ENCODE data around the gene VWA3A.

The VWA3A gene

GRCh38 chr16:22198547-22199293 lies 106.4 kb downstream of the VWA3A start:
- no peak for DNase-seq (ENCODE audit: low spot score)
- H3K9me3 Mint-ChIP-seq, result no peaks in the 10 kb centered on the region
- no peak overlapping the region for H3K4me3 Mint-ChIP-seq
- H3K27ac Mint-ChIP-seq, result no peak overlapping the region
- peaks cover 5% of the 10 kb centered on the region for H3K27me3 Mint-ChIP-seq (ENCODE audit: low read depth)
- H3K36me3 Mint-ChIP-seq (ENCODE audit: low read depth), result peaks cover 2% of the 10 kb centered on the region
- peaks cover 29% of the 10 kb centered on the region for H3K4me1 Mint-ChIP-seq (ENCODE audit: low read depth)

GRCh38 chr16:22202261-22202637 lies 109.9 kb downstream of the VWA3A start:
- Mint-ChIP-seq H3K9me3 (no peaks in the 10 kb centered on the region), H3K27ac (no peak overlapping the region), H3K4me1 (ENCODE audit: low read depth) (peaks cover 22% of the 10 kb centered on the region), H3K27me3 (ENCODE audit: low read depth) (no peaks in the 10 kb centered on the region), H3K4me3 (no peak overlapping the region), H3K36me3 (ENCODE audit: low read depth) (peaks cover 2% of the 10 kb centered on the region)
- no peak for DNase-seq (ENCODE audit: low spot score)

- Mint-ChIP-seq H3K27me3 (ENCODE audit: low read depth) (no peaks in the 10 kb centered on the region), H3K4me1 (ENCODE audit: low read depth) (peaks cover 30% of the 10 kb centered on the region), H3K36me3 (ENCODE audit: low read depth) (peaks cover 6% of the 10 kb centered on the region), H3K27ac (no peak overlapping the region), H3K4me3 (no peak overlapping the region), H3K9me3 (no peaks in the 10 kb centered on the region)
- DNase-seq (ENCODE audit: low spot score), result no peak
Measured at GRCh38 chr16:22203091-22203490, 110.8 kb downstream of the VWA3A start.

DNA sequence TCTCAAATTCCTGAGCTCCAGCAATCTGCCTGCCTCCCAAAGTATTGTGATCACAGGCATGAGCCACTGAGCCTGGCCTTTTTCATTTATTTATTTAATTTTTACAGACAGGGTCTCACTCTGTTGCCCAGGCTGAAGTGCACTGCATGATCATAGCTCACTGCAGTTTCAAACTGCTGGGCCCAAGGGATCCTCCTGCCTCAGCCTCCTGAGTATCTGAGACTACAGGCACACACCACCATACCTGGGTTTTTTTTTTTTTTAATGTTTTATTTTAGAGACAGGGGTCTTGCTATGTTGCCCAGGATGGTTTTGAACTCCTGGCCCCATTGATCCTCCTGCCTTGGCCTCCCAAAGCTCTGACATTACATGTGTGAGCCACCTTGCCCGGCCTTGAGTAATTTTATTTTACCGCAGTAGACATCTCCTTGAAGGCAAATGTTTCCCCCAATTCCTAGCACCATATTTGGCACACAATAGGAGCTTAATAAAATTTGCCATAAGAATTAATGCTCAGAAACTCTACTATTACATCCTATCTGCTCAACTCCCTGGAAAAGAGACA lies 111.8 kb downstream of the VWA3A start:
- DNase-seq (ENCODE audit: low spot score), result no peak
- H3K27me3 Mint-ChIP-seq (ENCODE audit: low read depth), result no peaks in the 10 kb centered on the region
- H3K36me3 Mint-ChIP-seq (ENCODE audit: low read depth), result peaks cover 6% of the 10 kb centered on the region
- peaks cover 29% of the 10 kb centered on the region for H3K4me1 Mint-ChIP-seq (ENCODE audit: low read depth)
- no peaks in the 10 kb centered on the region for H3K9me3 Mint-ChIP-seq
- peak overlapping the region; percentile 43 for H3K4me3 Mint-ChIP-seq
- no peak overlapping the region for H3K27ac Mint-ChIP-seq

DNA sequence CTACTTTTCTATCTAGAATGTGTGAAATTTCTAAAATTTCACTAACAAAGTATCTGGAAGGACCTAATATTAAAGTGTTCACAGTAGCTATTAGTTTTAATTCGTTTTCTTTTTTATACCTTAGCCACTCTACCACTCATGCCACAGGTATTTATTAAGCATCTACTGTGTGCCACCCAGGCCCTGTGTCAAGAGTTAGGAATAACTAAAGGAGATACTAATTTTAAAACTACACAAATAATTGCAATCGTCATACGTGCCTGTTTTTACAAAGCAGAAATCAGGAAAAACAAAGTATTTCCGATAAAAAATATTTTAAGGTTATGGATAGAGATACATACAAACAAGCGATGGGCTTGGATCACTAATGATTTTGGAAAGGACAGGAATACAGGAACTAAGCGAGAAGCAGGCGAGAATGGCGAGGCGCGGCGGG lies 113.3 kb downstream of the VWA3A start:
- peak overlapping the region; percentile 99 for H3K4me3 Mint-ChIP-seq
- H3K9me3 Mint-ChIP-seq, result no peaks in the 10 kb centered on the region
- no peaks in the 10 kb centered on the region for H3K27me3 Mint-ChIP-seq (ENCODE audit: low read depth)
- H3K4me1 Mint-ChIP-seq (ENCODE audit: low read depth), result peaks cover 38% of the 10 kb centered on the region
- H3K27ac Mint-ChIP-seq, result peak overlapping the region; percentile 72
- peaks cover 14% of the 10 kb centered on the region for H3K36me3 Mint-ChIP-seq (ENCODE audit: low read depth)
- DNase-seq (ENCODE audit: low spot score), result no peak

DNA sequence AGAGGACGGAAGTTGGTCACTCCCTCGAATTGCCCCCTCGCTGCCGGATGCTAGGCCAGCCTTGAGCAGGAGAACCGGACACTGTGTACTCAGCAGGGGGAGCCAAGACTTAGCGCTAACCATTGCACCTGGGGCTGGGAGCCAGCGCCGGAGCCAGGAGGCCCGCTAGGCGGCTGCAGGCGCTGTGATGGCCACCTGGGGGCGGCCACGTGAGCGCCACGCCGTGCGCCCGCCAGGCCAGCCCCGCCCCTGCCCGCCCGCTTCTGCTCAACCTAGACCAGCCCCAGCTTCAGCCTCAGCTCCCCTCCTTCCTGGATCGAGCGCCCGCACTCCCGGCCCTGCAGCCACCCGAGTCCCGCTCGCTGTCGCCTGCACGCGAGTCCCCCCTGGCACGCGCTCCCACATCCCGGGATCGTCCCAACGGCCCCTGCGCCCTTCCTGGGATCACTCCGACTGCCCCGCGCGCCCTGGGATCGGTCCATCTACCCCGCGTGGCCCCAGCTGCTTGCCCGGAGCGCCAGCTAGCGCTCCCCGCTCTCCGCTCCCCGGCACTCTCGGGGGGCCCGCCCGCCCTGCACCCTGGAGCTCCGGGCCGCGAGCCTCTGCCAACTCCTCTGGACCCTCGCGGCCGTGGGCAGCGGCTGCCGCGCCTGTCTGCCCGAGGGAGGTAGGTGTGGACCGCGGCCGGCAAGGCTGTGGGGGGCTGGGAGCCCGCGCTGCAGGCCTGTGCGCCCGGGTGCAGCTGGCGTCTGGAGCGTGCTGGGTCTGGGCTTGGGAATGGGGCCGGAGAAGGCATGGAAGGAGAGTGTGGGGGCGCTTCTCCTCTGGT lies 113.9 kb downstream of the VWA3A start, which contains the start of gene EEF2K:
Gene EEF2K, plus strand, starts transcription at position 266 of the 829 bp plus-strand sequence. CDS start 19,452 bp downstream, outside the sequence.
- Mint-ChIP-seq H3K4me3 (peak within 1 kb of the TSS; percentile 99), H3K36me3 (ENCODE audit: low read depth) (peaks cover 21% of the 10 kb centered on the region), H3K27me3 (ENCODE audit: low read depth) (no peaks in the 10 kb centered on the region), H3K4me1 (ENCODE audit: low read depth) (peaks cover 41% of the 10 kb centered on the region), H3K9me3 (no peaks in the 10 kb centered on the region), H3K27ac (peak within 1 kb of the TSS; percentile 81)
- peak; percentile 86 for DNase-seq (ENCODE audit: low spot score)

All from T-helper 2 cell treated with Interferon-gamma antibody and Interleukin-4, amounts not matched to agents 5 μg/mL and 100 μg/mL, for 36 hours (primary cell).